NT2/D1 (cell line): ENCODE measurements around the gene SAMD8.
"Not testable (repeated sequence)": the region's sequence is repeated elsewhere in the genome, so short reads cannot be mapped to it uniquely, and the experiment has no call there.

Experiments used
- YY1 ChIP-seq: IDR thresholded peaks from 2 replicates; pipeline ENCODE4 v1.6.1; 2011; ENCODE audit not compliant: insufficient read length, insufficient read depth
- ZNF274 ChIP-seq: IDR thresholded peaks from 2 replicates; pipeline ENCODE4 v1.6.1; 2011; ENCODE audit warnings: mild to moderate bottlenecking, low read depth, low read length

DNA sequence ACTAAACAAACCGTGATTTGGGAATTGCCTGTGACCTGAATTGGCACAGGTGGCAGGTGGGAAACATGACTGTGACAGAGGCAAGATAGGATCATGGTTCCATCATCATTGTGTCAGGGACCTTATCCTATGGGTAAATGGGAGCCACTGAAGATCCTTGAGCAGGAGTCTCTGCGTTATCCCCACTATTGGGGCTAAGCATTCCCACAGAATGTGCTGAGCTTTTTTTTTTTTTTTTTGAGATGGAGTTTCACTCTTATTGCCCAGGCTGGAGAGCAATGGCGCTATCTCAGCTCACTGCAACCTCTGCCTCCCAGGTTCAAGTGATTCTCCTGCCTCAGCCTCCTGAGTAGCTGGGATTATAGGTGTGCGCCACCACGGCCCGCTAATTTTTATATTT, 88.5 kb downstream of the SAMD8 start:
- not testable (repeated sequence) for TF ChIP-seq ZNF274, YY1
